Panc1 (cell line): ENCODE measurements around the gene TFCP2L1.

Experiments
- POLR2AphosphoS5 ChIP-seq: IDR thresholded peaks from 2 replicates; pipeline ENCODE4 v1.6.1; 2012; ENCODE audit warnings: mild to moderate bottlenecking, low read depth, low read length, moderate library complexity
- TF ChIP-seq, protein P1 (sequence below): fragments of 450-650 bp; IDR thresholded peaks from 2 replicates; pipeline ENCODE4 v1.5.1; 2017; ENCODE audit warnings: mild to moderate bottlenecking
- TF ChIP-seq, protein P2 (sequence below), 2 experiments: IDR thresholded peaks; 2 replicates each; pipeline ENCODE4 v1.6.1; 2011 to 2012; ENCODE audit warnings: low read depth in 2 of 2, control low read depth in 1 of 2, low read length in 1 of 2, mild to moderate bottlenecking in 1 of 2, moderate library complexity in 1 of 2; ENCODE audit not compliant: insufficient read depth in 1 of 2

DNA sequence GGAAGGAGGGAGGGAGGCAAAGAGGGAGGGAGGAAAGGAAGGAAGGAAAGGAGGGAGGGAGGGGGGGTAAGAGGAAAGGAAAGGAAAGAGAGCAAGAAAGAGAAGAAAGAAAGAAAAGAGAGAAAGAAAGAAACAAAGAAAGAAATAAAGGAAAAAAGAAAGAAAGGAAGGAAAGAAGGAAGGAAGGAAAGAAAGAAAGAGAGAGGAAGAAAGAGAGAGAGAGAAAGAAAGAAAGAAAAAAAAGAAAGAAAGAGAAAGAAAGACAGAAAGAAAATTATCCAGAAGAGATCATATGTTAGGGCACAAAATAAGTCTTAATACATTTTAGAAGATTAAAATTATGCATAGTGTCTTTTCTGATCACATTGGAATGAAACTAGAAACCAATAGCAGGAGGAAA, 24.3 kb upstream of the TFCP2L1 start:
- TF ChIP-seq, protein P1, sequence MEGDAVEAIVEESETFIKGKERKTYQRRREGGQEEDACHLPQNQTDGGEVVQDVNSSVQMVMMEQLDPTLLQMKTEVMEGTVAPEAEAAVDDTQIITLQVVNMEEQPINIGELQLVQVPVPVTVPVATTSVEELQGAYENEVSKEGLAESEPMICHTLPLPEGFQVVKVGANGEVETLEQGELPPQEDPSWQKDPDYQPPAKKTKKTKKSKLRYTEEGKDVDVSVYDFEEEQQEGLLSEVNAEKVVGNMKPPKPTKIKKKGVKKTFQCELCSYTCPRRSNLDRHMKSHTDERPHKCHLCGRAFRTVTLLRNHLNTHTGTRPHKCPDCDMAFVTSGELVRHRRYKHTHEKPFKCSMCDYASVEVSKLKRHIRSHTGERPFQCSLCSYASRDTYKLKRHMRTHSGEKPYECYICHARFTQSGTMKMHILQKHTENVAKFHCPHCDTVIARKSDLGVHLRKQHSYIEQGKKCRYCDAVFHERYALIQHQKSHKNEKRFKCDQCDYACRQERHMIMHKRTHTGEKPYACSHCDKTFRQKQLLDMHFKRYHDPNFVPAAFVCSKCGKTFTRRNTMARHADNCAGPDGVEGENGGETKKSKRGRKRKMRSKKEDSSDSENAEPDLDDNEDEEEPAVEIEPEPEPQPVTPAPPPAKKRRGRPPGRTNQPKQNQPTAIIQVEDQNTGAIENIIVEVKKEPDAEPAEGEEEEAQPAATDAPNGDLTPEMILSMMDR: no peak
- no peak for TF ChIP-seq POLR2AphosphoS5
- TF ChIP-seq, protein P2, sequence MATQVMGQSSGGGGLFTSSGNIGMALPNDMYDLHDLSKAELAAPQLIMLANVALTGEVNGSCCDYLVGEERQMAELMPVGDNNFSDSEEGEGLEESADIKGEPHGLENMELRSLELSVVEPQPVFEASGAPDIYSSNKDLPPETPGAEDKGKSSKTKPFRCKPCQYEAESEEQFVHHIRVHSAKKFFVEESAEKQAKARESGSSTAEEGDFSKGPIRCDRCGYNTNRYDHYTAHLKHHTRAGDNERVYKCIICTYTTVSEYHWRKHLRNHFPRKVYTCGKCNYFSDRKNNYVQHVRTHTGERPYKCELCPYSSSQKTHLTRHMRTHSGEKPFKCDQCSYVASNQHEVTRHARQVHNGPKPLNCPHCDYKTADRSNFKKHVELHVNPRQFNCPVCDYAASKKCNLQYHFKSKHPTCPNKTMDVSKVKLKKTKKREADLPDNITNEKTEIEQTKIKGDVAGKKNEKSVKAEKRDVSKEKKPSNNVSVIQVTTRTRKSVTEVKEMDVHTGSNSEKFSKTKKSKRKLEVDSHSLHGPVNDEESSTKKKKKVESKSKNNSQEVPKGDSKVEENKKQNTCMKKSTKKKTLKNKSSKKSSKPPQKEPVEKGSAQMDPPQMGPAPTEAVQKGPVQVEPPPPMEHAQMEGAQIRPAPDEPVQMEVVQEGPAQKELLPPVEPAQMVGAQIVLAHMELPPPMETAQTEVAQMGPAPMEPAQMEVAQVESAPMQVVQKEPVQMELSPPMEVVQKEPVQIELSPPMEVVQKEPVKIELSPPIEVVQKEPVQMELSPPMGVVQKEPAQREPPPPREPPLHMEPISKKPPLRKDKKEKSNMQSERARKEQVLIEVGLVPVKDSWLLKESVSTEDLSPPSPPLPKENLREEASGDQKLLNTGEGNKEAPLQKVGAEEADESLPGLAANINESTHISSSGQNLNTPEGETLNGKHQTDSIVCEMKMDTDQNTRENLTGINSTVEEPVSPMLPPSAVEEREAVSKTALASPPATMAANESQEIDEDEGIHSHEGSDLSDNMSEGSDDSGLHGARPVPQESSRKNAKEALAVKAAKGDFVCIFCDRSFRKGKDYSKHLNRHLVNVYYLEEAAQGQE (IDR thresholded peaks at IDR 0.05; ENCODE audit: insufficient read depth in 1 of 2, low read depth in 2 of 2, low read length in 1 of 2): no peak
